ENCODE data around the gene PLD1. TPM values are rescaled to one million over a fixed set of nuclear protein-coding genes. Genes with fewer than 3 reads are reported as not detected.
"Not testable (repeated sequence)": the region's sequence is repeated elsewhere in the genome, so short reads cannot be mapped to it uniquely, and the experiment has no call there.

PLD1 gene
- total RNA-seq, 1 donor from 2014 or later: 13.9 TPM

- Mint-ChIP-seq H3K36me3 (ENCODE audit: unreplicated experiment) (no peaks in the 10 kb centered on the region), H3K27me3 (ENCODE audit: unreplicated experiment) (no peaks in the 10 kb centered on the region), H3K9me3 (ENCODE audit: unreplicated experiment) (no peaks in the 10 kb centered on the region), H3K4me1 (ENCODE audit: unreplicated experiment) (peaks cover 28% of the 10 kb centered on the region), H3K4me3 (ENCODE audit: unreplicated experiment) (no peak overlapping the region), H3K27ac (ENCODE audit: unreplicated experiment) (no peak overlapping the region)
- no peak for DNase-seq (ENCODE audit: extremely low spot score, unreplicated experiment)
- TF ChIP-seq, protein P1, sequence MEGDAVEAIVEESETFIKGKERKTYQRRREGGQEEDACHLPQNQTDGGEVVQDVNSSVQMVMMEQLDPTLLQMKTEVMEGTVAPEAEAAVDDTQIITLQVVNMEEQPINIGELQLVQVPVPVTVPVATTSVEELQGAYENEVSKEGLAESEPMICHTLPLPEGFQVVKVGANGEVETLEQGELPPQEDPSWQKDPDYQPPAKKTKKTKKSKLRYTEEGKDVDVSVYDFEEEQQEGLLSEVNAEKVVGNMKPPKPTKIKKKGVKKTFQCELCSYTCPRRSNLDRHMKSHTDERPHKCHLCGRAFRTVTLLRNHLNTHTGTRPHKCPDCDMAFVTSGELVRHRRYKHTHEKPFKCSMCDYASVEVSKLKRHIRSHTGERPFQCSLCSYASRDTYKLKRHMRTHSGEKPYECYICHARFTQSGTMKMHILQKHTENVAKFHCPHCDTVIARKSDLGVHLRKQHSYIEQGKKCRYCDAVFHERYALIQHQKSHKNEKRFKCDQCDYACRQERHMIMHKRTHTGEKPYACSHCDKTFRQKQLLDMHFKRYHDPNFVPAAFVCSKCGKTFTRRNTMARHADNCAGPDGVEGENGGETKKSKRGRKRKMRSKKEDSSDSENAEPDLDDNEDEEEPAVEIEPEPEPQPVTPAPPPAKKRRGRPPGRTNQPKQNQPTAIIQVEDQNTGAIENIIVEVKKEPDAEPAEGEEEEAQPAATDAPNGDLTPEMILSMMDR (IDR thresholded peaks at IDR 0.05): no peak
These were observed 12.3 kb upstream of the PLD1 start for GRCh38 chr3:171822431-171823106.

- TF ChIP-seq, protein P1 (IDR thresholded peaks at IDR 0.05): no peak
- Mint-ChIP-seq H3K27ac (ENCODE audit: unreplicated experiment) (no peak overlapping the region), H3K4me3 (ENCODE audit: unreplicated experiment) (no peak overlapping the region), H3K9me3 (ENCODE audit: unreplicated experiment) (no peaks in the 10 kb centered on the region), H3K27me3 (ENCODE audit: unreplicated experiment) (no peaks in the 10 kb centered on the region), H3K36me3 (ENCODE audit: unreplicated experiment) (no peaks in the 10 kb centered on the region), H3K4me1 (ENCODE audit: unreplicated experiment) (peaks cover 32% of the 10 kb centered on the region)
- DNase-seq (ENCODE audit: extremely low spot score, unreplicated experiment): no peak
These were observed 11.6 kb upstream of the PLD1 start for GRCh38 chr3:171821778-171822358.

- DNase-seq (ENCODE audit: extremely low spot score, unreplicated experiment): no peak
- TF ChIP-seq, protein P1 (IDR thresholded peaks at IDR 0.05): no peak
- Mint-ChIP-seq H3K9me3 (ENCODE audit: unreplicated experiment) (no peaks in the 10 kb centered on the region), H3K27me3 (ENCODE audit: unreplicated experiment) (no peaks in the 10 kb centered on the region), H3K4me3 (ENCODE audit: unreplicated experiment) (no peak overlapping the region), H3K4me1 (ENCODE audit: unreplicated experiment) (peaks cover 36% of the 10 kb centered on the region), H3K27ac (ENCODE audit: unreplicated experiment) (no peak overlapping the region), H3K36me3 (ENCODE audit: unreplicated experiment) (no peaks in the 10 kb centered on the region)
These were observed 10.8 kb upstream of the PLD1 start for GRCh38 chr3:171821044-171821443.

DNA sequence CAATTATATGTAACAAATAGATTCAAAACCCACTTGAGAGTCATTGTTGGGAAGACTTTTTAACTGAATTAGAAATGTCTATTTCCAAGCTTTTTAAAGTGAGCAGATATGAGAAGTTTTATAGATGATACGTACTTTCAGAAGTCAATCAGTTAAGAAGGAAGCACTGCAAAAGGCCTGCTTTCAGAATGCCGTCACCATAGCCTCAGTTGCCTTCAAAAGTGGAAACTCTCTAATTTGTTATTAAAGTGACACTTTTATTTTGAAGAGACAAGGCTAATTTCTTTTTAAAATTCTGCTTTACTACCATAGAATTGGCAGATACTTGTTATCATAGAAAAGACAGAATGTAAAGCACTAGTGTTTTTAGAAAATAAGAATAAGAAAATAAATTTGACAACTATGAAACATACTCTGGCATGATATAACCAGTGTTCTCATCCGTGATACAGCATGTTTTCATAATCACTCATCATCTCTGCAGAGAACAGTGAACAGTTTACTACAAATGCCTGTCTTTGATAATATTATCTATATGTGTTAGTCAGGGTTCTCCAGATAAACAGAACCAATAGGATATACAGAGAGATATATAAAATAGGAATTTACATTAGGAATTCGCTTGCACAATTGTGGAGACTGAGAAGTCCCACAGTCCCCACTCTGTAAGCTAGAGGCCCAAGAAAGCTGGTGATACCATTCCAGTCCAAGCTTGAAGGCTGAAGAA is 7.0 kb upstream of the PLD1 start:
- H3K27me3 Mint-ChIP-seq (ENCODE audit: unreplicated experiment): no peaks in the 10 kb centered on the region
- TF ChIP-seq, protein P1 (IDR thresholded peaks at IDR 0.05): no peak
- no peak for DNase-seq (ENCODE audit: extremely low spot score, unreplicated experiment)
- peaks cover 4% of the 10 kb centered on the region for H3K9me3 Mint-ChIP-seq (ENCODE audit: unreplicated experiment)
- no peaks in the 10 kb centered on the region for H3K36me3 Mint-ChIP-seq (ENCODE audit: unreplicated experiment)
- H3K4me3 Mint-ChIP-seq (ENCODE audit: unreplicated experiment): no peak overlapping the region
- H3K27ac Mint-ChIP-seq (ENCODE audit: unreplicated experiment): no peak overlapping the region
- peaks cover 39% of the 10 kb centered on the region for H3K4me1 Mint-ChIP-seq (ENCODE audit: unreplicated experiment)

- no peak for DNase-seq (ENCODE audit: extremely low spot score, unreplicated experiment)
- no peak overlapping the region for H3K4me3 Mint-ChIP-seq (ENCODE audit: unreplicated experiment)
- peaks cover 4% of the 10 kb centered on the region for H3K9me3 Mint-ChIP-seq (ENCODE audit: unreplicated experiment)
- H3K36me3 Mint-ChIP-seq (ENCODE audit: unreplicated experiment): no peaks in the 10 kb centered on the region
- H3K27me3 Mint-ChIP-seq (ENCODE audit: unreplicated experiment): no peaks in the 10 kb centered on the region
- peaks cover 46% of the 10 kb centered on the region for H3K4me1 Mint-ChIP-seq (ENCODE audit: unreplicated experiment)
- TF ChIP-seq, protein P1 (IDR thresholded peaks at IDR 0.05): no peak
- H3K27ac Mint-ChIP-seq (ENCODE audit: unreplicated experiment): peak overlapping the region; percentile 71
These were observed 5.8 kb upstream of the PLD1 start for GRCh38 chr3:171815973-171816595.

- not testable (repeated sequence) for H3K4me3 Mint-ChIP-seq (ENCODE audit: unreplicated experiment); H3K27ac Mint-ChIP-seq (ENCODE audit: unreplicated experiment); H3K9me3 Mint-ChIP-seq (ENCODE audit: unreplicated experiment); H3K27me3 Mint-ChIP-seq (ENCODE audit: unreplicated experiment); DNase-seq (ENCODE audit: extremely low spot score, unreplicated experiment); H3K36me3 Mint-ChIP-seq (ENCODE audit: unreplicated experiment)
- H3K4me1 Mint-ChIP-seq (ENCODE audit: unreplicated experiment): peaks cover 52% of the 10 kb centered on the region
These were observed 4.4 kb upstream of the PLD1 start for GRCh38 chr3:171814662-171815061.
